Right lobe of liver (tissue), 6 donors: ENCODE data around the gene PLCB1. TPM values are rescaled to one million over a fixed set of nuclear protein-coding genes. Genes with fewer than 3 reads are reported as not detected.

ENCODE experiments used
- ATAC-seq, 4 donors: fragments of 200-7000 bp; cut with Tn5 transposase; one replicate each; pipeline ENCODE4 v1.9.1; 2020; ENCODE audit warnings: mild to moderate bottlenecking in 4 of 4, moderate library complexity in 4 of 4
- DNase-seq, 3 donors: peaks; one replicate each; pipeline ENCODE4 v3.0.0-alpha.2; 2020
- H3K27ac ChIP-seq, 3 donors: fragments of 200-600 bp; one replicate each; pipeline ENCODE4 v1.8.0; 2022
- H3K27me3 ChIP-seq, 2 donors: fragments of 200-600 bp; one replicate each; pipeline ENCODE4 v1.8.0; 2022
- H3K36me3 ChIP-seq, 4 donors: fragments of 200-600 bp; sonication (generic) in 1 of 4; one replicate each; pipeline versions ENCODE4 v1.5.1 to v1.8.0; 2017 to 2022; ENCODE audit warnings: control low read depth in 1 of 4
- H3K4me1 ChIP-seq, 4 donors: fragments of 200-600 bp; sonication (generic) in 1 of 4; one replicate each; pipeline versions ENCODE4 v1.5.1 to v1.8.0; 2017 to 2022; ENCODE audit warnings: control low read depth in 1 of 4
- H3K4me3 ChIP-seq, 3 donors: fragments of 200-600 bp; one replicate each; pipeline ENCODE4 v1.8.0; 2022
- H3K9me3 ChIP-seq, 4 donors: fragments of 200-600 bp; sonication (generic) in 1 of 4; one replicate each; pipeline versions ENCODE4 v1.5.1 to v1.8.0; 2017 to 2022; ENCODE audit warnings: control low read depth in 1 of 4
- POLR2A ChIP-seq: fragments of 450-650 bp; IDR thresholded peaks from one replicate; pipeline ENCODE4 v1.6.1; 2017; ENCODE audit warnings: antibody characterized with exemption, mild to moderate bottlenecking
- WGBS: methylation state at CpG from one replicate; pipeline ENCODE4 v1.1.6; 2018; ENCODE audit warnings: low coverage, low lambda C conversion rate; ENCODE audit not compliant: insufficient coverage; ENCODE audit errors: missing lambda C conversion rate; 5-methylcytosine and 5-hydroxymethylcytosine counted together
- intact Hi-C, 2 donors: fragments of 100-400 bp; cut with DNase I; formaldehyde crosslinking; loops; one replicate each; pipeline versions ENCODE4 v1.11.2 to v1.14.1; 2022
- total RNA-seq, 6 experiments: library from RNA; depleted of rRNA in 2 of 6; stranded (reverse); fragments of >200 nt in 2 of 6; fragmentation: NEBNext Ultra II Directional in 3 of 6; extraction: Animal tissue kit (Norgen Biotek cat#: 25700) in 3 of 6; gene quantifications; one replicate each; pipeline versions ENCODE4 v1.1.0 to v1.2.4, GENCODE V29; 2016 to 2023
- TF ChIP-seq, protein P1 (sequence below), 4 donors: fragments of 200-600 bp in 3 of 4; fragments of 450-650 bp in 1 of 4; IDR thresholded peaks; one replicate each; pipeline versions ENCODE4 v1.5.1 to v1.8.0; 2016 to 2022; ENCODE audit warnings: antibody characterized with exemption in 4 of 4, mild to moderate bottlenecking in 2 of 4
- donor health status: DM: no; HTN: yes; CAD: no.
- donor health status: DM: no; HTN: no; CAD: no.
- donor health status: DM: no; HTN: no; CAD: no.
- donor health status: DM: no; HTN: yes; CAD: no.
- donor health status: DM: no; HTN: yes; CAD: no.

Gene PLCB1
- total RNA-seq, 6 experiments from 2014 or later: 5.0 to 9.9 (median 5.7) TPM

DNA sequence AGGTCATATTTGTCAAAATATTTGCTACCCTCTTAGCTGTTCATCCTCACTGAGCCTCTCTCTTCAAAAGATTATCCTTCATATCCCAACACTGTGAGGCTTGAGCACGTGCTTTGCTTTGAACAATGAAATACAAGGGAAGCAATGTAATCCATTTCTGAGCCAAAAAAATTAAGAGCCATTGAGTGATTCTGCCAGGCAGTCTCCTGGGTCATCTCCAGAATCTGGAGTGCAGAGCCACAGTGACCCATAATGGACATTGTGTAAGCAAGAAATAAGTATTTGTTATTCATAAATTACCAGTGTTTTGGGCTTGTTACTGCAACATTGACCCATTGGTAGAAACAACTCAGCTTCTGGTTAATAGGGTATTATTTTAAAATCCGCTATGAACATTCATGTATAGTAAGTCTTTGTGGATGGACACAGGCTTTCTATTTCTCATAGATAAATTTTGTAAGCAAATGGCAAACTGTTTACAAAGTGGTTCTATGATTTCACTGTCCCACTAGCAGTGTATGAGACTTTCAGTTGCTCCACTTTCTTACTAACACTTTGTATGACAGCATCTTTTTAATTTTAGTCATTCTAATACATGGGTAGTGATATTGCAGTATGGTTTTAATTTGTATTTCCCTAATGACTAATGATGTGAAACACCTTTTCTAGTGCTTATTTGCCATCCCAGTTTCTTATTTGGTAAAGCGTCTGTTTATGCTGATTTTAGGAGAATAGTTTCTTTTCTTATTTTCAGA is 358.2 kb downstream of the PLCB1 start:
- H3K36me3 ChIP-seq: no peaks in the 10 kb centered on the region
- TF ChIP-seq, protein P1, sequence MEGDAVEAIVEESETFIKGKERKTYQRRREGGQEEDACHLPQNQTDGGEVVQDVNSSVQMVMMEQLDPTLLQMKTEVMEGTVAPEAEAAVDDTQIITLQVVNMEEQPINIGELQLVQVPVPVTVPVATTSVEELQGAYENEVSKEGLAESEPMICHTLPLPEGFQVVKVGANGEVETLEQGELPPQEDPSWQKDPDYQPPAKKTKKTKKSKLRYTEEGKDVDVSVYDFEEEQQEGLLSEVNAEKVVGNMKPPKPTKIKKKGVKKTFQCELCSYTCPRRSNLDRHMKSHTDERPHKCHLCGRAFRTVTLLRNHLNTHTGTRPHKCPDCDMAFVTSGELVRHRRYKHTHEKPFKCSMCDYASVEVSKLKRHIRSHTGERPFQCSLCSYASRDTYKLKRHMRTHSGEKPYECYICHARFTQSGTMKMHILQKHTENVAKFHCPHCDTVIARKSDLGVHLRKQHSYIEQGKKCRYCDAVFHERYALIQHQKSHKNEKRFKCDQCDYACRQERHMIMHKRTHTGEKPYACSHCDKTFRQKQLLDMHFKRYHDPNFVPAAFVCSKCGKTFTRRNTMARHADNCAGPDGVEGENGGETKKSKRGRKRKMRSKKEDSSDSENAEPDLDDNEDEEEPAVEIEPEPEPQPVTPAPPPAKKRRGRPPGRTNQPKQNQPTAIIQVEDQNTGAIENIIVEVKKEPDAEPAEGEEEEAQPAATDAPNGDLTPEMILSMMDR (IDR thresholded peaks at IDR 0.05): no peak
- no peak for TF ChIP-seq POLR2A
- intact Hi-C loops: no loop called here
- H3K4me3 ChIP-seq: no peak overlapping the region
- H3K4me1 ChIP-seq: no peaks in the 10 kb centered on the region
- DNase-seq: no peak
- H3K27me3 ChIP-seq: no peaks in the 10 kb centered on the region
- no peak for ATAC-seq
- no peak overlapping the region for H3K27ac ChIP-seq
- no peaks in the 10 kb centered on the region for H3K9me3 ChIP-seq
- WGBS: 78% methylated on average over 3 of the region's 3 CpGs

DNA sequence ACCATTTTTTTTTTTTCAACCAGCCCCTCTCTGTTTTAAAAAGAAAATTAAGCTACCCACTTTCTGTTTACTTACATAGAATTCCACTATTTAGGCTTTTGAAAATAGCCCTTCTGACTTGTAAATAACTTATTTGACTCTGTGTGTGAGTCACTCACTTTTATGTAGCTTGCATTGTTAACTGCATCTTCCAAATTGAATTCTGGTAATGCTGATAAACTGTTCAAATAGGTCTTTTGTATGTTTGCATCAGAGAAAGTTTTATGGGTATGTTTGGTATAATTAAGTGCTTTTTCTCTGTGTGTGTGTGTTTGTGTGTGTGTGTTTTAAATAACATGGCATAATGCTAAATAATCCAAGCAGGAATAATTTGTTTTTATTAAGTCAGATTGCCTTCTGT is 360.1 kb downstream of the PLCB1 start:
- DNase-seq (no peak), ATAC-seq (no peak)
- TF ChIP-seq, protein P1 (IDR thresholded peaks at IDR 0.05): no peak
- no peak for TF ChIP-seq POLR2A

DNA sequence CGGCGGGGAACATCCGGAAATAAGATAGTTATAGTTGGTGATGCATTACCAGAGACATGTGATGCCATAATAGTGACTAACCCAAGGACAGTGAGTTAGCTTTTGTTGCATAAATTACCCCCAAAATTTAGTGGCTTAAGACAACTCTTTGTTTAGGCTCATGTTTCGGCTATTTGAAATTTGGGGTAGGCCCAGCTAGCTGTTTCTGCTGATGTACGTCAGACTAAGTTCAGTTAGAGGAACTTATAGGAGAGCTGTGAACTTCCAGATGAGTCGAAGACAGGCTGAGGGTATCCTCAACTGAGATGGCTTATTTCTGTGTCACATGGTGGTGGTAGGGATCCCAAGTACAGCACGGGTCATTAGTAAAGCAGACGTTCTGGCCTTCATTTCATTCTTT is 366.5 kb downstream of the PLCB1 start:
- Histone ChIP-seq H3K27me3 (no peaks in the 10 kb centered on the region), H3K9me3 (no peaks in the 10 kb centered on the region), H3K4me3 (no peak overlapping the region), H3K36me3 (no peaks in the 10 kb centered on the region), H3K27ac (no peak overlapping the region), H3K4me1 (no peaks in the 10 kb centered on the region)
- ATAC-seq (no peak), DNase-seq (no peak)
- TF ChIP-seq, protein P1 (IDR thresholded peaks at IDR 0.05): no peak
- no peak for TF ChIP-seq POLR2A
- intact Hi-C loops: no loop called here
- WGBS: 87% methylated on average over 8 of the region's 8 CpGs

More for the DNA sequence above, 360.1 kb downstream of the PLCB1 start:
- no peaks in the 10 kb centered on the region for H3K4me1 ChIP-seq
- H3K4me3 ChIP-seq: no peak overlapping the region
- H3K27ac ChIP-seq: no peak overlapping the region
- intact Hi-C loops: no loop called here
- no peaks in the 10 kb centered on the region for H3K27me3 ChIP-seq
- H3K36me3 ChIP-seq: no peaks in the 10 kb centered on the region
- H3K9me3 ChIP-seq: no peaks in the 10 kb centered on the region

DNA sequence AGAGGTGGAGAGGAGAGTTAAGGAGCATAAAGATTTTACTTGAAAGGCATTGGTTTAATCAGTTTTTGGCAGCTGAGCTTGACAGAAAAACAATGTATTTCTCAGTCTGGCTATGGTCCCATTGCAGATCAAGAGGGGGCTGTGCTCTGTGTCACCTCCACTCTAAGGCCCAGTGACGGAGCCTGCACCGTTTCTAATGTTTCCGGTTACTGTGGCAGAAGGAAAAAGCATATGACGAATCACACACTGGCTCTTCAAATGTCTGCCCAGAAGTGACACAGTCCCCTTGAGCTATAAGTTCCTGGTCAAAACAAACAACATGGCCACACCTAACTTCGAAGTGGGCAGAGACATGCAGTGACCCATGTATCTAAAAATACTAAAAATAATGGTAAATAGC is 372.0 kb downstream of the PLCB1 start:
- H3K36me3 ChIP-seq: no peaks in the 10 kb centered on the region
- intact Hi-C loops: no loop called here
- H3K27ac ChIP-seq: no peak overlapping the region
- ATAC-seq: no peak
- no peak for TF ChIP-seq POLR2A
- TF ChIP-seq, protein P1 (IDR thresholded peaks at IDR 0.05): no peak
- no peak for DNase-seq
- 65% methylated on average over 5 of the region's 5 CpGs for WGBS
- no peak overlapping the region for H3K4me3 ChIP-seq
- H3K27me3 ChIP-seq: no peaks in the 10 kb centered on the region
- no peaks in the 10 kb centered on the region for H3K4me1 ChIP-seq
- H3K9me3 ChIP-seq: no peaks in the 10 kb centered on the region
